OCI-LY7 (cell line): ENCODE measurements around the gene FAM168B. TPM values are rescaled to one million over a fixed set of nuclear protein-coding genes. Genes with fewer than 3 reads are reported as not detected.

Experiments used
- BruUV-seq: library from RNA; stranded (reverse); fragments of 400-500 nt; replicated peaks from 2 replicates; lab custom pipeline; 2021; lab: Mats Ljungman, UMichigan
- CTCF ChIA-PET: fragments of 300-600 bp; sonication (Branson Sonifier 250); formaldehyde crosslinking; loops from one replicate; lab custom pipeline; 2022; ENCODE audit warnings: antibody characterized with exemption; ENCODE audit not compliant: unreplicated experiment; lab: Charles Lee
- POLR2A ChIA-PET: fragments of 300-600 bp; sonication (Branson Sonifier 250); formaldehyde crosslinking; loops from one replicate; lab custom pipeline; 2022; ENCODE audit warnings: antibody characterized with exemption; lab: Charles Lee
- DNase-seq: peaks from one replicate; pipeline ENCODE4 v3.0.0-alpha.2; 2015; ENCODE audit warnings: low spot score
- H2AFZ ChIP-seq: fragments of 200-600 bp; sonication (generic), shearing (Covaris generic); 2 replicates; pipeline ENCODE4 v1.6.1; 2014; ENCODE audit warnings: mild to moderate bottlenecking, antibody characterized with exemption, low read length, moderate library complexity
- H3K27ac ChIP-seq: fragments of 200-600 bp; sonication (generic); 2 replicates; pipeline ENCODE4 v1.5.1; 2014; ENCODE audit warnings: mixed run types, low read depth, mild to moderate bottlenecking, moderate library complexity, low read length, inconsistent platforms; ENCODE audit not compliant: poor library complexity, severe bottlenecking
- H3K36me3 ChIP-seq: fragments of 200-600 bp; sonication (generic); 2 replicates; pipeline ENCODE4 v1.6.1; 2014; ENCODE audit warnings: mild to moderate bottlenecking, antibody characterized with exemption, low read length, moderate library complexity, mixed read lengths; ENCODE audit not compliant: insufficient read depth
- H3K4me1 ChIP-seq: fragments of 200-600 bp; sonication (generic); 2 replicates; pipeline ENCODE4 v1.5.1; 2014; ENCODE audit warnings: mild to moderate bottlenecking, low read length; ENCODE audit not compliant: insufficient read depth, poor library complexity, severe bottlenecking
- H3K4me2 ChIP-seq: fragments of 200-600 bp; sonication (generic); 2 replicates; pipeline ENCODE4 v1.6.1; 2014; ENCODE audit warnings: mild to moderate bottlenecking, low read length
- H3K4me3 ChIP-seq: fragments of 200-600 bp; sonication (generic); 2 replicates; pipeline ENCODE4 v1.5.1; 2014; ENCODE audit warnings: mild to moderate bottlenecking, low read depth, low read length; ENCODE audit not compliant: poor library complexity, severe bottlenecking
- H3K79me2 ChIP-seq: fragments of 200-600 bp; sonication (generic); 2 replicates; pipeline ENCODE4 v1.6.1; 2016; ENCODE audit warnings: low read depth, mild to moderate bottlenecking, low read length, moderate library complexity, mixed read lengths; ENCODE audit not compliant: insufficient read depth
- H3K9me2 ChIP-seq: fragments of 200-600 bp; sonication (generic); 2 replicates; pipeline ENCODE4 v1.6.1; 2016; ENCODE audit warnings: mild to moderate bottlenecking, low read length, mixed read lengths; ENCODE audit not compliant: insufficient read depth
- H3K9me3 ChIP-seq: fragments of 200-600 bp; sonication (generic); 2 replicates; pipeline ENCODE4 v1.6.1; 2014; ENCODE audit warnings: mild to moderate bottlenecking, mixed run types, low read length, mixed read lengths
- H4K20me1 ChIP-seq: fragments of 200-600 bp; sonication (generic); 2 replicates; pipeline ENCODE4 v1.6.1; 2014; ENCODE audit warnings: mild to moderate bottlenecking, antibody characterized with exemption, low read length, moderate library complexity, mixed read lengths; ENCODE audit not compliant: insufficient read depth
- EZH2phosphoT487 ChIP-seq: fragments of 200-600 bp; sonication (generic); IDR thresholded peaks from 2 replicates; pipeline ENCODE4 v1.6.1; 2018; ENCODE audit warnings: low read depth, borderline replicate concordance, mild to moderate bottlenecking, mixed run types, antibody characterized with exemption, low read length, moderate library complexity, mixed read lengths
- intact Hi-C: fragments of 100-400 bp; cut with micrococcal nuclease; formaldehyde crosslinking; loops from one replicate; pipeline ENCODE4 v1.10.0; 2022; ENCODE audit not compliant: unreplicated experiment
- total RNA-seq, 2 experiments: library from RNA; depleted of rRNA in 1 of 2; stranded (reverse); fragments of >200 nt in 1 of 2; shearing (Covaris generic) in 1 of 2; gene quantifications; 2 replicates each; pipeline ENCODE4 v1.2.3, GENCODE V29; 2014 to 2022
- TF ChIP-seq, protein P1 (sequence below): fragments of 200-600 bp; sonication (generic); conservative IDR thresholded peaks from 2 replicates; pipeline ENCODE4 v1.5.1; 2014; ENCODE audit warnings: mild to moderate bottlenecking, antibody characterized with exemption, low read length, moderate library complexity, mixed read lengths

The FAM168B gene
- total RNA-seq, 2 experiments from 2014 or later: 53.6 to 85.3 TPM

DNA sequence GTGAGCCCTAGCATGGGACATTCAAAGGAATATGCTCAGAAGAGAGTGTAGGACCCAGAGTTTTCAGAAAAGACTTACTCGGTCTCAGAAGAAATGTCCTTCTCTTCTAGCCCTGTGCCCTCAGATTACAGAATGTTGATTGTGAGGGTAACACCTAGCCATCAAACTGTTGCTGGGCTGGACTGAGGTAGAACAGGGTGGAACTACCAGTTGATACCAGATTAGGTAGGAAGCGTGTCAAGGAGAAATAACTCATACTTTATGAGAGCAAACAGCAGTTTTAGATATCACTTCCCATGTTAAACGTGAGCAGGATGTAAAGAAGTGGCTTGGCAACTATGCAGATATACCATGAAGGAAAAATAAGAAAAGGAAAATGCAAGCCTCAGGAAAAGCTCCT, 34.7 kb upstream of the FAM168B start:
- POLR2A ChIA-PET: no interaction called here
- H3K36me3 ChIP-seq: peaks cover 92% of the 10 kb centered on the region

GRCh38 chr2:131127076-131127475, 33.8 kb upstream of the FAM168B start:
- BruUV-seq: no TSS peak
- H3K79me2 ChIP-seq: no peaks in the 10 kb centered on the region; the same call in 1 of the 2 replicates
- no peak overlapping the region for H2AFZ ChIP-seq
- H3K9me3 ChIP-seq: no peaks in the 10 kb centered on the region
- no peaks in the 10 kb centered on the region for H3K4me1 ChIP-seq
- no peaks in the 10 kb centered on the region for H4K20me1 ChIP-seq
- no peak overlapping the region for H3K27ac ChIP-seq
- ChIA-PET CTCF (no interaction called here), POLR2A (no interaction called here)
- intact Hi-C loops: no loop called here
- DNase-seq: no peak
- H3K9me2 ChIP-seq: no peaks in the 10 kb centered on the region
- no peak overlapping the region for H3K4me2 ChIP-seq
- peaks cover 92% of the 10 kb centered on the region for H3K36me3 ChIP-seq
- no peak overlapping the region for H3K4me3 ChIP-seq
- no peak for TF ChIP-seq EZH2phosphoT487
- TF ChIP-seq, protein P1, sequence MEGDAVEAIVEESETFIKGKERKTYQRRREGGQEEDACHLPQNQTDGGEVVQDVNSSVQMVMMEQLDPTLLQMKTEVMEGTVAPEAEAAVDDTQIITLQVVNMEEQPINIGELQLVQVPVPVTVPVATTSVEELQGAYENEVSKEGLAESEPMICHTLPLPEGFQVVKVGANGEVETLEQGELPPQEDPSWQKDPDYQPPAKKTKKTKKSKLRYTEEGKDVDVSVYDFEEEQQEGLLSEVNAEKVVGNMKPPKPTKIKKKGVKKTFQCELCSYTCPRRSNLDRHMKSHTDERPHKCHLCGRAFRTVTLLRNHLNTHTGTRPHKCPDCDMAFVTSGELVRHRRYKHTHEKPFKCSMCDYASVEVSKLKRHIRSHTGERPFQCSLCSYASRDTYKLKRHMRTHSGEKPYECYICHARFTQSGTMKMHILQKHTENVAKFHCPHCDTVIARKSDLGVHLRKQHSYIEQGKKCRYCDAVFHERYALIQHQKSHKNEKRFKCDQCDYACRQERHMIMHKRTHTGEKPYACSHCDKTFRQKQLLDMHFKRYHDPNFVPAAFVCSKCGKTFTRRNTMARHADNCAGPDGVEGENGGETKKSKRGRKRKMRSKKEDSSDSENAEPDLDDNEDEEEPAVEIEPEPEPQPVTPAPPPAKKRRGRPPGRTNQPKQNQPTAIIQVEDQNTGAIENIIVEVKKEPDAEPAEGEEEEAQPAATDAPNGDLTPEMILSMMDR: no peak

More for the DNA sequence above, 34.7 kb upstream of the FAM168B start:
- intact Hi-C loops: no loop called here
- no TSS peak for BruUV-seq
- H4K20me1 ChIP-seq: no peaks in the 10 kb centered on the region
- H2AFZ ChIP-seq: no peak overlapping the region
- TF ChIP-seq EZH2phosphoT487: no peak
- TF ChIP-seq, protein P1: no peak
- CTCF ChIA-PET: no interaction called here
- no peaks in the 10 kb centered on the region for H3K79me2 ChIP-seq
- H3K9me2 ChIP-seq: no peaks in the 10 kb centered on the region
- H3K4me1 ChIP-seq: no peaks in the 10 kb centered on the region
- H3K4me3 ChIP-seq: no peak overlapping the region
- H3K4me2 ChIP-seq: no peak overlapping the region
- H3K27ac ChIP-seq: no peak overlapping the region
- H3K9me3 ChIP-seq: no peaks in the 10 kb centered on the region
- DNase-seq: no peak

- no peak overlapping the region for H2AFZ ChIP-seq
- H3K9me3 ChIP-seq: no peaks in the 10 kb centered on the region
- no peak overlapping the region for H3K4me3 ChIP-seq
- no peaks in the 10 kb centered on the region for H4K20me1 ChIP-seq
- DNase-seq: no peak
- ChIA-PET POLR2A (no interaction called here), CTCF (no interaction called here)
- intact Hi-C loops: no loop called here
- H3K36me3 ChIP-seq: peaks cover 92% of the 10 kb centered on the region
- H3K4me2 ChIP-seq: no peak overlapping the region
- no TSS peak for BruUV-seq
- TF ChIP-seq EZH2phosphoT487: no peak
- TF ChIP-seq, protein P1: no peak
- no peaks in the 10 kb centered on the region; the same call in 1 of the 2 replicates for H3K79me2 ChIP-seq
- H3K4me1 ChIP-seq: no peaks in the 10 kb centered on the region
- no peak overlapping the region for H3K27ac ChIP-seq
- H3K9me2 ChIP-seq: no peaks in the 10 kb centered on the region
Observed at GRCh38 chr2:131126436-131126835, 33.2 kb upstream of the FAM168B start.
